ENCODE results near the gene TRIM44. TPM values are rescaled to one million over a fixed set of nuclear protein-coding genes. Genes with fewer than 3 reads are reported as not detected.

TRIM44 gene
- total and polyA plus RNA-seq, 2 donors (not counting 3 experiments of a cell fraction or from before 2014, with no cell fraction given): 31.7 to 72.0 TPM

DNA sequence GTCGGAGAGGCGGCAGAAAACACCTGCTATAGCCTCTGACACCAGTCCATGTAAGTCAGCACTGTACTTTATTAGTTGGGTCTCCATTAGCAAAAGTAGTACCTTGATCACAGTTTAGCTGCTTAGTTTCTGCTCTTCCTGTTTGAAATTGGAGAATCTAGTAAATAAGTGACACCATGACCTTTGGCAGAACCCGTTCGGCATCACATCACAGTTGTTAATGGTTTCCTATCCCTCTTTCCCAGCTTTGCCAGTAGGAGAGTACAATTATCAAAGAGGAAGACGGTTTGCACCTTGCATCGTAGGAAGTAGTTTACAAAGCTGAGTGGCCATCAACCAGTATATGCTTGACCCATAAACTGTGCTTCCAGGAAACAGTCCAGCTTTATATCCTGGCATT, 101.8 kb downstream of the TRIM44 start:
- no peak overlapping the region for H3K9ac ChIP-seq (replicated peaks; ENCODE audit: extremely low read depth, insufficient read depth, low read length)
- no peak overlapping the region for H3K4me2 ChIP-seq (ENCODE audit: insufficient read depth, low read length)
- CTCF ChIA-PET: interaction anchor here (1.4 kb wide), 1 partner anchor 58 kb away, joined by 4 read pairs; no protein-coding TSS in a partner anchor
- no peaks in the 10 kb centered on the region for H3K9me3 ChIP-seq (replicated peaks; ENCODE audit: control insufficient read depth, insufficient read depth, low read length)
- H4K20me1 ChIP-seq (replicated peaks; ENCODE audit: control insufficient read depth, extremely low read depth, insufficient read depth, low read length): no peaks in the 10 kb centered on the region
- intact Hi-C loops (cut with micrococcal nuclease) (no loop called here), dilution Hi-C loops (cut with MboI; ENCODE audit: extremely low pct_ligation_motif_present, low sequenced_read_pairs) (no loop called here)
- H2AFZ ChIP-seq (ENCODE audit: low read depth, low read length): no peak overlapping the region
- peaks cover 3% of the 10 kb centered on the region for H3K9me1 ChIP-seq (replicated peaks; ENCODE audit: control insufficient read depth, extremely low read depth, insufficient read depth, low read length)
- no peak overlapping the region for H3K27ac ChIP-seq (ENCODE audit: insufficient read depth, low read depth, low read length)
- no peaks in the 10 kb centered on the region for H3K27me3 ChIP-seq (ENCODE audit: control insufficient read depth in 2 of 2, insufficient read depth in 2 of 2, low read length in 2 of 2)
- FAIRE-seq: no peak
- TF ChIP-seq POLR2A (IDR thresholded peaks at IDR 0.05; ENCODE audit: low read depth, low read length) (no peak), FOS (IDR thresholded peaks at IDR 0.05; ENCODE audit: borderline replicate concordance, insufficient read depth, low read length) (no peak), GATA2 (IDR thresholded peaks at IDR 0.05; ENCODE audit: insufficient read depth, insufficient read length, low read depth, low read length) (no peak), EZH2 (IDR thresholded peaks at IDR 0.05; ENCODE audit: borderline replicate concordance, low read depth, low read length, severe bottlenecking) (no peak), POLR2AphosphoS5 (IDR thresholded peaks at IDR 0.05; ENCODE audit: insufficient read depth, low read depth, low read length) (no peak), JUN (IDR thresholded peaks at IDR 0.05; ENCODE audit: borderline replicate concordance, insufficient read depth, insufficient read length, low read depth) (no peak)
- TF ChIP-seq, protein P1, sequence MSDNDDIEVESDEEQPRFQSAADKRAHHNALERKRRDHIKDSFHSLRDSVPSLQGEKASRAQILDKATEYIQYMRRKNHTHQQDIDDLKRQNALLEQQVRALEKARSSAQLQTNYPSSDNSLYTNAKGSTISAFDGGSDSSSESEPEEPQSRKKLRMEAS (IDR thresholded peaks at IDR 0.05; ENCODE audit: insufficient read depth, insufficient read length): no peak
- POLR2A ChIA-PET: no interaction called here
- no peaks in the 10 kb centered on the region for H3K36me3 ChIP-seq (ENCODE audit: control insufficient read depth in 2 of 2, extremely low read depth in 1 of 2, insufficient read depth in 2 of 2, low read length in 2 of 2)
- no peak overlapping the region for H3K4me3 ChIP-seq (replicated peaks in 1 of 3; ENCODE audit: insufficient read depth in 1 of 3, low read depth in 1 of 3, low read length in 3 of 3)
- H3K4me1 ChIP-seq (ENCODE audit: control insufficient read depth, extremely low read depth, insufficient read depth, low read length): peaks cover 6% of the 10 kb centered on the region
- no peaks in the 10 kb centered on the region for H3K79me2 ChIP-seq (ENCODE audit: control insufficient read depth, insufficient read depth, low read length)
- no TSS peak for BruUV-seq (replicated peaks)
- DNase-seq (ENCODE audit: low read depth, low spot score): no peak

DNA sequence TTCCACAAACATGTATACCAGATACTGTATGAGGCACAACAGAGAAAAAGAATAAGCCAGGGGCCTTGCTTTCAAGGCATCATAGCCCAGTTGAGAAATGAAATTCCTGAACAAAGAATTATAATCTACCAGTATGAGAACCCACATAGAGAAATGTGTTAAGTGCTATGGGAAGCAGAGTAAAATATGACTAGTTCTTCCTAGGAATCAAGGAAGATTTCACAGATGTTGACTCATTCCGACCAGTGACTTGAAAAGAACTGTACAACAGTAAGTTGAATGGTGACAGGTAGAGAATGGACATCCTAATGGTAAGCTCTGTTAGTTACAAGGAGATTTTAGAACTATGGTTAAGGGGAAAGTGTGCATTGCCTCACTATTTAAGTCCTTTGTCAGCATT, 102.6 kb downstream of the TRIM44 start:
- BruUV-seq (replicated peaks): no TSS peak
- no peaks in the 10 kb centered on the region for H3K9me3 ChIP-seq (replicated peaks; ENCODE audit: control insufficient read depth, insufficient read depth, low read length)
- H3K4me1 ChIP-seq (ENCODE audit: control insufficient read depth, extremely low read depth, insufficient read depth, low read length): peaks cover 6% of the 10 kb centered on the region
- FAIRE-seq (no peak), DNase-seq (ENCODE audit: low read depth, low spot score) (no peak)
- intact Hi-C loops (cut with micrococcal nuclease): no loop called here
- H3K79me2 ChIP-seq (ENCODE audit: control insufficient read depth, insufficient read depth, low read length): no peaks in the 10 kb centered on the region
- ChIA-PET POLR2A (no interaction called here), CTCF (interaction anchor here (1.4 kb wide), 1 partner anchor 57 kb away, joined by 4 read pairs; no protein-coding TSS in a partner anchor)
- no peaks in the 10 kb centered on the region for H3K36me3 ChIP-seq (ENCODE audit: control insufficient read depth in 2 of 2, extremely low read depth in 1 of 2, insufficient read depth in 2 of 2, low read length in 2 of 2)
- H3K27ac ChIP-seq (ENCODE audit: insufficient read depth, low read depth, low read length): no peak overlapping the region
- H4K20me1 ChIP-seq (replicated peaks; ENCODE audit: control insufficient read depth, extremely low read depth, insufficient read depth, low read length): no peaks in the 10 kb centered on the region
- TF ChIP-seq POLR2AphosphoS5 (IDR thresholded peaks at IDR 0.05; ENCODE audit: insufficient read depth, low read depth, low read length): no peak
- TF ChIP-seq MYC (IDR thresholded peaks at IDR 0.05; ENCODE audit: low read depth, low read length): no peak
- TF ChIP-seq FOS (IDR thresholded peaks at IDR 0.05; ENCODE audit: borderline replicate concordance, insufficient read depth, low read length): peak; percentile 5
- TF ChIP-seq EZH2 (IDR thresholded peaks at IDR 0.05; ENCODE audit: borderline replicate concordance, low read depth, low read length, severe bottlenecking): no peak
- TF ChIP-seq, protein P2, sequence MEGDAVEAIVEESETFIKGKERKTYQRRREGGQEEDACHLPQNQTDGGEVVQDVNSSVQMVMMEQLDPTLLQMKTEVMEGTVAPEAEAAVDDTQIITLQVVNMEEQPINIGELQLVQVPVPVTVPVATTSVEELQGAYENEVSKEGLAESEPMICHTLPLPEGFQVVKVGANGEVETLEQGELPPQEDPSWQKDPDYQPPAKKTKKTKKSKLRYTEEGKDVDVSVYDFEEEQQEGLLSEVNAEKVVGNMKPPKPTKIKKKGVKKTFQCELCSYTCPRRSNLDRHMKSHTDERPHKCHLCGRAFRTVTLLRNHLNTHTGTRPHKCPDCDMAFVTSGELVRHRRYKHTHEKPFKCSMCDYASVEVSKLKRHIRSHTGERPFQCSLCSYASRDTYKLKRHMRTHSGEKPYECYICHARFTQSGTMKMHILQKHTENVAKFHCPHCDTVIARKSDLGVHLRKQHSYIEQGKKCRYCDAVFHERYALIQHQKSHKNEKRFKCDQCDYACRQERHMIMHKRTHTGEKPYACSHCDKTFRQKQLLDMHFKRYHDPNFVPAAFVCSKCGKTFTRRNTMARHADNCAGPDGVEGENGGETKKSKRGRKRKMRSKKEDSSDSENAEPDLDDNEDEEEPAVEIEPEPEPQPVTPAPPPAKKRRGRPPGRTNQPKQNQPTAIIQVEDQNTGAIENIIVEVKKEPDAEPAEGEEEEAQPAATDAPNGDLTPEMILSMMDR (IDR thresholded peaks at IDR 0.05; ENCODE audit: extremely low read depth in 1 of 2, insufficient read depth in 1 of 2, low read depth in 1 of 2, low read length in 2 of 2): no peak
- TF ChIP-seq GATA2 (IDR thresholded peaks at IDR 0.05; ENCODE audit: insufficient read depth, insufficient read length, low read depth, low read length): no peak
- H2AFZ ChIP-seq (ENCODE audit: low read depth, low read length): no peak overlapping the region
- no peak overlapping the region for H3K4me3 ChIP-seq (replicated peaks in 1 of 3; ENCODE audit: insufficient read depth in 1 of 3, low read depth in 1 of 3, low read length in 3 of 3)
- H3K9ac ChIP-seq (replicated peaks; ENCODE audit: extremely low read depth, insufficient read depth, low read length): no peak overlapping the region
- H3K9me1 ChIP-seq (replicated peaks; ENCODE audit: control insufficient read depth, extremely low read depth, insufficient read depth, low read length): peaks cover 3% of the 10 kb centered on the region
- no peak overlapping the region for H3K4me2 ChIP-seq (ENCODE audit: insufficient read depth, low read length)
- no peaks in the 10 kb centered on the region for H3K27me3 ChIP-seq (ENCODE audit: control insufficient read depth in 2 of 2, insufficient read depth in 2 of 2, low read length in 2 of 2)
- dilution Hi-C loops (cut with MboI; ENCODE audit: extremely low pct_ligation_motif_present, low sequenced_read_pairs): no loop called here
